T-helper 2 cell treated with Interferon-gamma antibody and Interleukin-4, amounts not matched to agents 5 μg/mL and 100 μg/mL, for 36 hours (primary cell): Measurements from ENCODE around the gene PEAK3.

Experiments
- DNase-seq: peaks from one replicate; pipeline ENCODE4 v3.0.0; 2021; ENCODE audit warnings: low spot score
- H3K27ac Mint-ChIP-seq: one replicate; pipeline ENCODE4 v1.8.0; 2021; ENCODE audit warnings: mild to moderate bottlenecking, mixed read lengths
- H3K27me3 Mint-ChIP-seq: one replicate; pipeline ENCODE4 v1.8.0; 2021; ENCODE audit warnings: low read depth, mixed read lengths
- H3K36me3 Mint-ChIP-seq: one replicate; pipeline ENCODE4 v1.8.0; 2021; ENCODE audit warnings: low read depth, mixed read lengths
- H3K4me1 Mint-ChIP-seq: one replicate; pipeline ENCODE4 v1.8.0; 2021; ENCODE audit warnings: low read depth, mixed read lengths
- H3K4me3 Mint-ChIP-seq: one replicate; pipeline ENCODE4 v1.8.0; 2022; ENCODE audit warnings: mild to moderate bottlenecking, moderate library complexity, mixed read lengths
- H3K9me3 Mint-ChIP-seq: one replicate; pipeline ENCODE4 v1.8.0; 2021; ENCODE audit warnings: mixed read lengths

Gene PEAK3

DNA sequence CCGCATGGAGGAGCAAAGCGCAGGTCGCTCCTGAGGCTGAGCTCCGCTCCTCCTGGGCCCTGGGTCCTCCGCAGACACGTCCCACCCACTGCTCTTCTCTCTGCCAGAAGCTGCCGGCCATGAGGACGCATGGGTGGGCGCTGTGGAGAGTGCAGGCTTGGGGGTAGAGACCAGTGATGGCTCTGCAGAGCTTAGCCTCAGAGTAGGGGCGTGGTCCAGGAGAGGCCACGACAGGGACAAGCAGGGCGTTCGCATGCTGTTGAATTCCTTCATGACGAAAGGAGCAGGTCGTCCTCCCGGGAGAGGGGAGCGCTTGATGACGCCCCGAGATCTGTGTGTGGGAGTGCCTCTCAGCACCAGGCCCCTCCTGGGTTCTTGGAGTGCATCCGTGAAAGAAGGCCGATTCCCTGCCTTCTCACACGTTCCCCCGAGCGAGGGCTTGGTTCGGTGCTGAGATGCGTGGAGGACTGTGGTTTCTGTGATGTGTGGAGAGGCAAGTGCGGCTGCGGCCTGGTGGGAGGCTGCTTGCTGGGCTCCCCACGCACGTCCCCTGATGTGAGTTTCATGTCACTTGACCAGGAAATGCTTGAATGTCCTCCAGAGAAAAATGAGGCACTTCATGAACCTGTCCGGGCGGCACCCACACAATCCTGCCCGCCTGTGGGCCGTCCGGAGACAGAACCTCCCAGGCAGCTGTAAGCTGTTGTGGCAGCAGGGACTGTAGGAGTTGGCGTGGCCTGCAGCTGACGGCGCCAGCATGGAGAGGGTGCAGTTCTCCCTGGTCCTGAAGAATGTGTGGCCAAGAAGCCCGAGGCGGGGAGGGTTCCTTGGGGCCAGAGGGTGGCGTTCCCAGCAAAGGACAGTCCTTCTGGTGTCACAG, 40.9 kb downstream of the PEAK3 start:
- Mint-ChIP-seq H3K27me3 (no peaks in the 10 kb centered on the region), H3K36me3 (peaks cover 60% of the 10 kb centered on the region), H3K4me3 (peak overlapping the region; percentile 86), H3K4me1 (peaks cover 35% of the 10 kb centered on the region), H3K27ac (no peak overlapping the region), H3K9me3 (no peaks in the 10 kb centered on the region)
- DNase-seq, result no peak

DNA sequence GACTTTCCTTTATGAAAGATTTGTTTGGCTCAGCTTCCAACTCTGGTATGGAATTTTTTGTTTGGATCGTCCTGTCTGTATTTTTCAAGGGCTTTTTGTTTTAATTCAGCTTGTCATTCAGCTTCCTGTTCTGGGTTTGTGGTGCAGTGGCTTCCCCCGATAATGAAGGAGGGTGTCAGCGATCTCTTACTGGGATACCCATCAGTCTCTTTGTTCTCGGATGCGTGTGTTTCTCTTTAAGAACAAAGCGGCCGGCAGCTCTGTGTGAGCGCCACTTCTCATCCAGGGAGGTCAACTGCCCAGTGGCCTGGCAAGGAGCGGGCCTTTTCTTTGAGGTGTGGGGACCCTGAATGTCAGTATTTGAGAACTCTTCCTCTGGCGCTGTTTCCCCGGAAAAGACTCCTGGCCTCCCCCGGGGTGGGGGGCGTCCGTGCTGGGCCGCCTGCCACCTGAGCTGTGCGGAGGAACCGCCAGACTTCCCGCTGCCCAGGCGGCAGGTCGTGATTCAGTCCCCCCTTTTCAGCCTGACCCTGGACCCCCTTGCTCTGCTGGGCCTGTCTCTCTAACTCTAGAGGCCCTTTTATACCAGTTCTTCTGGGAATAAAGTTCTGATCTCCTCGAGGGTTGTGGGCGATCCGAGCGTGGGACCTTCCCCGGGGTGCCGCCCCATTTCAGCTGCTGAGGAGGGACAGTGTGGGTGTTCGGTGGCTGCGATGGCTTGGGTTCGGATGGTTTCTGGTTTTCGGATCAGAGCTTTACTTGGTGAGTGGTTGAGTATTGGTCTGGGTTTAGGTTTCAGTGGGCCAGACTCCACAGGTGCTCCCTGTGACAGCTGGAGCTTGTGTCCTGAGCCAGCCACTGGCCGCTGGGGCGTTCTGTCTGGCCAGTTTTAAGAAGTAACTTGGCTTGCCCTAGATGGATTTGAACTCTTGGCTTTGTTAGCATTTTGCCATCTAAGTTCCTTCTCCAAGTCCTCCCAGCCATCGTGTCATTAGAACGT, 41.9 kb downstream of the PEAK3 start:
- peaks cover 55% of the 10 kb centered on the region for H3K36me3 Mint-ChIP-seq
- peak overlapping the region; percentile 80 for H3K27ac Mint-ChIP-seq
- DNase-seq, result no peak
- H3K4me3 Mint-ChIP-seq, result peak overlapping the region; percentile 86
- H3K27me3 Mint-ChIP-seq, result no peaks in the 10 kb centered on the region
- no peaks in the 10 kb centered on the region for H3K9me3 Mint-ChIP-seq
- peaks cover 36% of the 10 kb centered on the region for H3K4me1 Mint-ChIP-seq

DNA sequence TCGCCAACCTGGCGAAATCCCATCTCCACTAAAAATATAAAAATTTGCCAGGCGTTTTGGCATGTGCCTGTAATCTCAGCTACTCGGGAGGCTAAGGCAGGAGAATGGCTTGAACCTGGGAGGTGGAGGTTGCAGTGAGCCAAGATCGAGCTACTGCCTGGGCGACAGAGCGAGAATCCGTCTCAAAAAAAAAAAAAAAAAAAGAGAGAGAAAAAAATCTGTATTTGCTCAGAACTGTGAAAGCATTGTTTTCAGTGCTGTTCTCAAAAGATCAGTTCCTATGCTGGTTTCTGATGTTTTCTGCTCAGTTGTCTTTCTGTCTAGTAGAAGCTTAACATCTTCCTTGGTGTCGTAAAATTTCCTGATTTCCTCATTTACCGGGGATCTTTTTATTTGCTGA, 42.8 kb downstream of the PEAK3 start:
- no peaks in the 10 kb centered on the region for H3K9me3 Mint-ChIP-seq
- H3K36me3 Mint-ChIP-seq, result peaks cover 52% of the 10 kb centered on the region
- peak overlapping the region; percentile 91 for H3K27ac Mint-ChIP-seq
- peaks cover 42% of the 10 kb centered on the region for H3K4me1 Mint-ChIP-seq
- H3K27me3 Mint-ChIP-seq, result no peaks in the 10 kb centered on the region
- peak overlapping the region; percentile 86 for H3K4me3 Mint-ChIP-seq
- no peak for DNase-seq

DNA sequence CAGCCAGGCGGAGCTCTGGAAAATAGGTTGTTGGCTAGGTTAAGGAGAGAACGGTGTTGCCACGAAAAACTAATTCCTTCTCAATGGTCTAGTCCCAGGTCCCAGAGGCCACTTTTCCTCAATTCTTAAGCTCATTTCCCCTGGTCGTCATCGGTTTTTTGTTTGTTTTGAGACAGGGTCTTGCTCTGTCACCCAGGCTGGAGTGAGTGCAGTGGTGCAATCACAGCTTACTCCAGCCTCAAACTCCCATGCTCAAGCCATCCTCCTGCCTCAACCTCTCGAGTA, 44.2 kb downstream of the PEAK3 start:
- peak overlapping the region; percentile 86 for H3K4me3 Mint-ChIP-seq
- peak overlapping the region; percentile 91 for H3K27ac Mint-ChIP-seq
- DNase-seq, result no peak
- peaks cover 56% of the 10 kb centered on the region for H3K36me3 Mint-ChIP-seq
- peaks cover 45% of the 10 kb centered on the region for H3K4me1 Mint-ChIP-seq
- no peaks in the 10 kb centered on the region for H3K27me3 Mint-ChIP-seq
- no peaks in the 10 kb centered on the region for H3K9me3 Mint-ChIP-seq

- peaks cover 52% of the 10 kb centered on the region for H3K36me3 Mint-ChIP-seq
- H3K27me3 Mint-ChIP-seq, result no peaks in the 10 kb centered on the region
- H3K4me1 Mint-ChIP-seq, result peaks cover 42% of the 10 kb centered on the region
- H3K27ac Mint-ChIP-seq, result peak overlapping the region; percentile 91
- H3K4me3 Mint-ChIP-seq, result peak overlapping the region; percentile 86
- no peak for DNase-seq
- H3K9me3 Mint-ChIP-seq, result no peaks in the 10 kb centered on the region
Observed at GRCh38 chr19:2237051-2237868, 44.7 kb downstream of the PEAK3 start.

GRCh38 chr19:2236314-2237050, 45.5 kb downstream of the PEAK3 start, which contains the start of the genes PLEKHJ1 and SF3A2:
TSS of gene PLEKHJ1 (minus strand) at chr19:2236329. CDS start at chr19:2236248, 81 bp downstream.
TSS of gene SF3A2 (plus strand) at chr19:2236824. CDS start at chr19:2243419, 6,595 bp downstream.
- H3K4me1 Mint-ChIP-seq, result peaks cover 41% of the 10 kb centered on the region
- no peaks in the 10 kb centered on the region for H3K27me3 Mint-ChIP-seq
- DNase-seq, result peak; percentile 98
- H3K4me3 Mint-ChIP-seq, result peak within 1 kb of the TSS; percentile 97
- H3K36me3 Mint-ChIP-seq, result peaks cover 56% of the 10 kb centered on the region
- H3K9me3 Mint-ChIP-seq, result no peaks in the 10 kb centered on the region
- H3K27ac Mint-ChIP-seq, result peak within 1 kb of the TSS; percentile 97

DNA sequence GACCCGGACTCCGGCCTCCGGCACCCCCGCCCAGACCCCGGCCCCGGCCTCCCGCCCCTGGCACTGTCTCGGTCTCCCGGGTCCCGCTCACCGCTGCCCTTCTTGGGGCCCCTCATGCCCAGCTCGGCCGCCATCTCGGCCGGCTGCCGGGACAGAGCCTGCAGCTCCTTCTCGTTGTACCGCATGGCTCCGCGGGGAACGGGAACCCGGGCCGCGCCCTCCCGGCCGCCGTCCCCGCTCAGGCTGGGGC, 46.0 kb downstream of the PEAK3 start:
- Mint-ChIP-seq H3K27ac (peak overlapping the region; percentile 97), H3K27me3 (no peaks in the 10 kb centered on the region), H3K9me3 (no peaks in the 10 kb centered on the region), H3K36me3 (peaks cover 56% of the 10 kb centered on the region), H3K4me3 (peak overlapping the region; percentile 86), H3K4me1 (peaks cover 38% of the 10 kb centered on the region)
- no peak for DNase-seq

- no peak for DNase-seq
- no peaks in the 10 kb centered on the region for H3K9me3 Mint-ChIP-seq
- peaks cover 51% of the 10 kb centered on the region for H3K36me3 Mint-ChIP-seq
- H3K4me1 Mint-ChIP-seq, result peaks cover 33% of the 10 kb centered on the region
- H3K4me3 Mint-ChIP-seq, result peak overlapping the region; percentile 97
- no peaks in the 10 kb centered on the region for H3K27me3 Mint-ChIP-seq
- H3K27ac Mint-ChIP-seq, result peak overlapping the region; percentile 88
Observed at GRCh38 chr19:2235381-2236063, 46.5 kb downstream of the PEAK3 start.

DNA sequence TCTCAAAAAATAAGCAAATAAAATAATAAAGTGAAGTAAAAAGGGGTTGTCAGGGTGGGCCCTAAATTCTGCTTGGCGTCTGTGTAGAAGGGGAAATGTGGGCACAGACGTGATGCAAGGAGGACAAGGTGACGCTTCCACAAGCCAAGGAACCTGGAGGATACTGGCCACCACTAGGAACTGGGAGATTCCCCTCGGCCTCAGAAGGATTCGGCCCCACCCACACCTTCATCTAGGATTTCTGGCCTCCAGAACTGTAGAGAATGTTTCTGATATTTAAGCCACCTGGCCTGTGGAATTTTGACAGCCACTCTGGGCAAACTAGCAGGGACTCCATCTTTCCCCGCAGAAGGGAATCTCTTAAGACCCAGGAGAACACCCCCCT, 47.0 kb downstream of the PEAK3 start:
- Mint-ChIP-seq H3K36me3 (peaks cover 50% of the 10 kb centered on the region), H3K4me1 (peaks cover 29% of the 10 kb centered on the region), H3K4me3 (peak overlapping the region; percentile 97), H3K27ac (peak overlapping the region; percentile 88), H3K9me3 (no peaks in the 10 kb centered on the region), H3K27me3 (no peaks in the 10 kb centered on the region)
- DNase-seq, result no peak

- Mint-ChIP-seq H3K27ac (peak overlapping the region; percentile 55), H3K4me3 (peak overlapping the region; percentile 97), H3K36me3 (peaks cover 40% of the 10 kb centered on the region), H3K4me1 (peaks cover 22% of the 10 kb centered on the region), H3K9me3 (no peaks in the 10 kb centered on the region), H3K27me3 (no peaks in the 10 kb centered on the region)
- no peak for DNase-seq
Observed at GRCh38 chr19:2233601-2234280, 48.2 kb downstream of the PEAK3 start.

- no peak overlapping the region for H3K4me3 Mint-ChIP-seq
- peaks cover 10% of the 10 kb centered on the region for H3K4me1 Mint-ChIP-seq
- no peak for DNase-seq
- no peaks in the 10 kb centered on the region for H3K9me3 Mint-ChIP-seq
- peaks cover 29% of the 10 kb centered on the region for H3K36me3 Mint-ChIP-seq
- no peaks in the 10 kb centered on the region for H3K27me3 Mint-ChIP-seq
- no peak overlapping the region for H3K27ac Mint-ChIP-seq
Observed at GRCh38 chr19:2232286-2233151, 49.5 kb downstream of the PEAK3 start.
